Bone marrow (tissue), 2 donors: Measurements from ENCODE around the gene ATP9B.

ENCODE experiments used
- DNase-seq, 2 donors: peaks; one replicate each; lab custom pipeline; 2025; lab: John Stamatoyannopoulos, UW

Gene ATP9B

DNA sequence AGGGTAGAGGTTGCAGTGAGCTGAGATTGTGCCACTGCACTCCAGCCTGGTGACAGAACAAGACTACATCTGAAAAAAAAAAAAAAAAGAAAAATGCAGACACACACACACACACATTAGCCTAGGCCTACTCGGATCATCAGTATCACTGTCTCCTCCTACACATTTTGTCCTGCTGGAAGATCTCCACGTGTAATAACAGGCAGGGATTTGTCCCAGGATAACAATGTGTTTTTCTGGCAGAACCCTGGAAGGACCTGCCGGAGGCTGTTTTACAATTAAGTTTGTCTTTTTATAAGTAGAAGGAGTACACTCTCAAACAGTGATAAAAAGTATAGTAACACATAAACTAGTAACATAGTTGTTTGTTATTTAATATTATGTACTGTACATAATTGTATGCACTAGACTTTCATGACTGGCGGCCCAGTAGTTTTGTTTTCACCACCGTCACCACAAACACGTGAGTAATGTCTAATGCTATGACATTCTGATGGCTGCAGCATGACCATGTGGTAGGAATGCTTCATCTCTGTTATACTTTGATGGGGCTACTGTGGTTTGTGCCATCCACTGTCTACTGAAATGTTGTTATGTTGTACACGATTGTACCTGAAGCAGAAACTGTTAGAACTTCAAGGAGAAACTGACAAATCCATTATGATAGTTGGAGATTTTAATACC is 130.6 kb downstream of the ATP9B start:
- no peak for DNase-seq

DNA sequence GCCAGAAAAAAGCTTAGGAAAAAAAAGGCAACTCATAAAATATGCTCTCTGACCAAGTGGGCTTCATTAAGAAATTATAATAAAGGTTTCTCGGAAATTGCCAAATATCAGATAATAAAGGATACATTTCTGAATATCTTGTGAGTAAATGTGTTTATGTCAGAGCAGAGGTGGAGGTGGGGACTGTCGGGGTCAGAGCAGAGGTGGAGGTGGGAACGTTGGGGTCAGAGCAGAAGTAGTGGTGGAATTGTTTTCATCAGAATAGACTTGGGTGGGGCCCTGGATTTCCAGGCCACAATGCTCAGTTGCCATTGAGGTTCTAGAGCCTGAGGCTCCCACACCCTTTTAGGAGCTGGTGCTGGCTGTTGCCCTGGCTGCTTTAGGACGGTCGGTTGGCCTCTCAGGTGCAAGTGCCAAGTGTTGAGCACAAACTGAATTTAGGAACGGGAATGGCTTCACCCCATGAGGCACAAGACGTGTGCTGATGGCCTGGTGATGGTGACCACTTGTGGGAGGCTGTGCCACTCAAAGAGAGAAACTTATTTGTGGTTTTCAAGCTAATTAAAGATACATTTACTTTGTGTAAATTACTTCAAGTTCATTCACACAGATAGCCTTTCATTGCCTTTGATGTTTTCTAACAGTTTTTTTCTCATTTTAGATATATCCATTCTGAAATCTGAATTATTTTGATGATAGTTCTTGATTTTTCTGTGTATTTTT is 131.5 kb downstream of the ATP9B start:
- peak in 1 of 2 donors; percentile 14 for DNase-seq

DNA sequence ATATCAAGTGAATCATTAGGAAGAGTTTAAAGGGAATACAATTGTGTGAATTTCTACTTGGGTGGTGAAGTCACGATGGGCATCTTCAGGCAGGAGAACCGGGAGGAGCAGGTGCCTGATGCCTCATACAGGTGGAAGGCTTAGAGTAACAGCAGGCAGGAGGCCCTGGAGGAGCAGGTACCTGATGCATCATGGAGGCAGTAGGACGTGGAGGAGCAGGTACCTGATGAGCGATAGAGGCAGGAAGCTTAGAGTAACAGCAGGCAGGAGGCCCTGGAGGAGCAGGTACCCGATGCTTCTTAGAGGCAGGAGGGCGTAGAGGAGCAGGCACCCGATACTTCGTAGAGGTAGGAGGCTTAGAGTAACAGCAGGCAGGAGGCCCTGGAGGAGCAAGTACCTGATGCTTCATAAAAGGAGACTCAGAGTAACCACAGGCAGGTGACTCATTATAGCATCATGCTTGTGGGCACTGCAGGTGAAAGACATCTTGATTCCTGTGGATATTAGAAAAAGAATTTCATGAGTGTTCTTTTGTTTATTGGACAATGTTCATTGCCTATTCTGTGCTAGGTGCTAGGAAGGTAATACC is 133.9 kb downstream of the ATP9B start:
- no peak for DNase-seq

DNA sequence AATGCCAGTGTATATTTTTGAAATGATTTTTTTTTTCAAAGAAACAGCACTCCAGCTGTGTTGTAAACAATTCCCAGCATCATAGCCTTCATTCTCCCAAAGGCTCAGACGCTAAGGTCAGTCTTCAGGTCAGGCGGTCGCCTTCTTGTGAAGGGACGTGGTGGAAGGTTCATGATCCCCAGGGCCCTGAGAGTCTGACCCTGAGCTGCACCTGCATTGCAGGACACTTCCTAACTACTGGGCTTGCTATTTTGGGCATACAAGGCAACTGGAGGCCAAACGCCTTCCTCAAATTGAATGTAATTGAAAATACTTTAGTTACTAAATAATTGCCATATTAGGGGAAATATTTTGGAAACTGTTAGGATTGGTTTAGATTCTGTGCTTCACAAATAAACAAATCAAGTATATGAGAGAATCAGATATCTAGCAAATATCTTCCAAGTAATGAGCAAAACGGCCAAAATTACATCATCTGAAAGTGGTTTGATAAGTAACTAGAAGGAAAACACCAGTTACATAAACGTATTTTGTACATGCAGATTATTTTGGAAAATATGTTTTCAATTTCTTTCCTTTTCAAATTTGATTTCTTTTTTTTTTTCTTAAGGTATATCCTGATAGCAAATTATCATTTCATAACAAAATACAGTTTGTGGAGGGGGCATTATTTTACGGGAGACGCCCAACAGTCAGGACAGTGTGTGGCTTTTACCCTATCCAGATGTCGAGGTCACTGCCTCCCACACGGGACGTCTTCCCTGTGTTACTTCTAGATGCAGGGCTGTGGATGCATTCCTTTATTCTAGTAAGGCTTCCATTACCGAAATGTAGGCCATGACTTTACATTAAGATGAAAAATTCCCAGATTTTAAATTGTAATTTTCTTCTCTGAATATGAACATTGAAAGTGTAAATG is 136.0 kb downstream of the ATP9B start:
- DNase-seq, result no peak

DNA sequence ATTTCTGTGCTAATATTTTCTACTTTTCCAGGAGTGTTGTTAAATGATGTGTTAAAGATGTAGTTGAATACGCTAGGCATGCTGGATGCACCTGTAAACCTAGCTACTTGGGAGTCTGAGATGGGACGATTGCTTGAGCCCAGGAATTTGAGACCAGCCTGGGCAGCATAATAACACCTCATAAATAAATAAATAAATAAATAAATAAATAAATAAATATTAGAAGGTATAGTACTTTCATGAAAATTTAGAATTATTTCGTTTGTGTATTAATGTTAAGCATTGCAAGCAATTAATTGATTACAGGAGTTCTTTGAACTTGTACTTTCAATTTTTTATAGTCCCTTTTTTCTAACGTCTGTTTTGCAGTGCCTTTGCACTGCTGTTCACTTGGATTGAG is 137.2 kb downstream of the ATP9B start:
- DNase-seq, result no peak

DNA sequence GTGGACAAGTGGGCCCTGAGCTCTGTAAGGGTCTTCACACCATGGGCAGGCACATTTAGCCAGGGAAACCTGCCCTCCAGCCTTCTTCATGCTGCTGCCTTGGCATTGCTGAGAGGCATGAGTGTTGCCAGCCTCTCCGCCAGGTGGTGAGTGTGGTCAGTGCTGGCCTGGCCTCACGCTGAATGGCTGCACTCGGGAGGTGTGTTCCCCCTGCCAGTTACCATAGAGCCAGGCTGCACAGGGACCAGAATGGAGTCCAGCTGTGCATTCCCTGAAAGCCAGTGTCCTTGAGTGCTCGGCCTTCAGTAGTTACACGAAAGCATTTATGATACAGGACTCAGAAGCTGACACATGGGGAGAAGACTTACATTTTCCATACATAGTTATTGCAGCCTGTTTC is 139.7 kb downstream of the ATP9B start:
- DNase-seq, result no peak

DNA sequence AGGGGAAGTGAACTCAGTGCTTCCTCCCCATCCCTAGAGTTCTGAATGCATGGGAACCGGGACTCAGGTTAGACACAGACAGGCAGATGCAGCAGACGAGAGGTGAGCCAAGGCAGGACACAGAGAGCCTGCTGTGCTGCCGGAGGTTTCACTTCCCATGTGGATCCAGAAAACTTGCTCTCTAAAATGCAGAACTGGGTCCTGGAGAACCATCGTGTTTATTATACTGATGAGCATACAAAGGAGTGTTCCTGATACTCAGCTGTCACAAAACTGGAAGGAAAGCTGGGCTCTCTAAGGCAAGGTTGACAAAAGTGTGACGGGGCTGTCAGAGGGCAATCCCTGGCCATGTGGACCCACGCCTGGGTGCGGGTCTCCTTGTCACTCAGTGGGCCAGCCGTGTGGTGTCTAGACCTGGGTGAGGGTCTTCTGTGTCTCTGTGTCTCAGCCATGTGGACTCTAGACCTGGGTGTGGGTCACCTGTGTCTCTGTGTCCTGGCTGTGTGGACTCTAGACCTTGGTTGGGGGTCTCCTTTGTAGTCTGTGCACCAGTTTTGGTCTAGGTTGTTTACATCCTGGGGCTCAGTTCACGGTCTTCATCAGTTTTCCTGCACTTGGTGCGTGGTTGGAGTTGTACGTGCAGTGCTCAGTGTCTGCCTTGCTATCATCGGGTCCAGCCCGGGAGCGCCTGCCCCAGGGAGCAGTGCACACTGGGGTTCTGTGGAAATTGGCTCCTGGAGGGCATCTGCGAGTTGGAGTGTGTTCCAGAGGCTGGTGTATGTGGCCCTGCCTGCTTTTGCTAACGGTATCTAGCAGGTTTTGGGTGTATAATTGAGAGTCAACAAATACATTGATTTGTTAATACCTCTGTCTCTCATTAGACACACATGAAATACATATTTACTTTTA is 141.1 kb downstream of the ATP9B start:
- DNase-seq, result no peak

DNA sequence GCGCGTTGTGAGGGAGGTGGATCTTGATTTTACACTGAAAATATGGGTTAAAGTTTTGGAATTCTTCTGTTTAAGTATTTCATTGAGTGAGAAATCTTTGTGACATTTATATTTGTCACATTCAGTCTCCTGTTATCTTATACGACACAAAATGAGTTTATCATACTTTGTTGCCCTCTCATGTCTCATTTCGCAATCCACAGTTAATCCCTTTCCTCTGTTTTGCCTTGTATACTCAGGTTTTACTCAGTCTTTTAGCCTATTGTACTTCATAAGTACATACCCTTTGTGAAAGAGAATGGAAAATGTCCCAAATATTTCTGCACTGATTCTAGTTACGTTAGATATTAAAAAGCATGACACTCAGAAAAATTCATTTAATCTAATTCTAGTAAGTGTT is 142.7 kb downstream of the ATP9B start:
- no peak for DNase-seq

DNA sequence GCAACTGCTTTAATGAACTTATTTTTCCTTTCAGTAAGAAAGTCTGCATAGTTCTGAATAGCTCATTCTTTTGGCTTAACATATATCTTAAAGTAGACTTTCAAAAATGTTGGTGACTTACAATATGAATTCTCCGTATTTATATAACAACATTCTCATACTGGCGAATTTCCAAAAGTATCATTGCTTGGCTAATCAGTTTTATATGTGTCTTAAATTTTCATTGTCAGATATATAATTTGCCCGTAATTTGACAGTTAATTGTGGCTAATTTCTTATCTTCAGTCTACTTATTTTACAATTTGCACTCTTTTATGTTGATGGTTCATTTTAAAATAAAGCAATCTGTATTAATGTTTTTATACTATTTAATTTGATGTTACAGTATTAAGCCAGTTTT is 144.9 kb downstream of the ATP9B start:
- DNase-seq, result no peak

DNA sequence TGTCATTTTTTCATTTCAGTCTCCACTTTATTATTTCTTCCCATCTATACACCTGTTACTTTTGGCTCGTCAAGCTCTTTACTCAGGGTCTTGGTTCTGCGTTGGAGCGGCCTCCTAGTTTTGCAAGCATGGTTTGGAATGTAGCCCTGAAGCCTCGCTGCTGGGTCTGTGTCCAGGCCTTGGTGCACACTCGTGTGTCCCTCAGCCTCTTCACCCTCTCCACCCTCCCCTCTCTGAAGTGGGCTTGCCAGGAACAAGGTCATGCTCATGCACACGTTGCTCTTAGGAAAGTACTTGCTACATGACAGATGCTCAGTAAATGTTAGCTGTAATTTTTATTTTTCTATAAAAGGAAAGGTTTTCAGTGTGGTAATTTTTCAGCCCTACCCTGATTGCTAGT is 147.0 kb downstream of the ATP9B start:
- no peak for DNase-seq

DNA sequence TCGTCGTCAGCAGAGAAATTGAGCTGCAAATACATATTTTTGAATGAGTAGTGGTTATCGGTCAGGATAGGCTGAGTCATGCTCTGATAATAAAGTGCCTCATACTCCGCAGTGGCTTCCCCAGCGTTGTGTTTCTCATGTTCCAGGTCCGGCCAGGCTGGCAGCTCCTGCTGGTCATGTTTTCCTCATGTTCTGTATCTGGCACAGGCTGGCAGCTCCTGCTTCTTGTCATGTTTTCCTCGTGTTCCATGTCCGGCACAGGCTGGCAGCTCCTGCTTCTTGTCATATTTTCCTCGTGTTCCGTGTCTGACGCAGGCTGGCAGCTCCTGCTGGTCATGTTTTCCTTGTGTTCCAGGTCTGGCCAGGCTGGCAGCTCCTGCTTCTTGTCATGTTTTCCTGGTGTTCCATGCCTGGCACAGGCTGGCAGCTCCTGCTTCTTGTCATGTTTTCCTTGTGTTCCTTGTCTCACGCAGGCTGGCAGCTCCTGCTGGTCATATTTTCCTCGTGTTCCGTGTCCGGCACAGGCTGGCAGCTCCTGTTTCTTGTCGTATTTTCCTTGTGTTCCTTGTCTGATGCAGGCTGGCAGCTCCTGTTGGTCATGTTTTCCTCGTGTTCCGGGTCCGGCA is 148.9 kb downstream of the ATP9B start:
- no peak for DNase-seq

DNA sequence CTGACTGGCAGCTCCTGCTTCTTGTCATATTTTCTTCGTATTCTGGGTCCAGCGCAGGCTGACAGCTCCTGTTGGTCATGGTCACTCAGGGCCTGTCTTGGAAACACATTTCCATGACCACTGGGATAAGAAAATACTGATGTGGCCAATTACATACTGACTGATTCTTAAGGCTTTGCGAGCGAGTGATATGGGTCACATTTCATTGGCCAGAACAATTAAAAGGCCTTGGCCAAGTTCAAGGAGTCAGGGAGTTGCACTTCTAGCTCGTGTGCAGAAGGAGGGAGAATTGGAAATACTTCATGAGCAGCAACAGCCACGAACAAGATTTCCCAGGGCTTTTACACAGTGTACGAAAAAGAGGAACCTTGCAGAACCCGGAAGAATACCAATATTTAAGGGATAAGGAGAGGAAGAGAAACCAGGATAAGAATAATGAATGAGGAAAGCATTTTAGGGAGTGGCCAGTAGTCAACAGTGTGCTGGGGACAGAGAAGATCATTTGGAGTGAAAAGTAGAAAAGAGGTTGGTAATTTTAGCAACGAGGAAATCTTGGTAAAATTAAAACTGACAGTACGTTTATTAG is 149.5 kb downstream of the ATP9B start:
- DNase-seq, result no peak

DNA sequence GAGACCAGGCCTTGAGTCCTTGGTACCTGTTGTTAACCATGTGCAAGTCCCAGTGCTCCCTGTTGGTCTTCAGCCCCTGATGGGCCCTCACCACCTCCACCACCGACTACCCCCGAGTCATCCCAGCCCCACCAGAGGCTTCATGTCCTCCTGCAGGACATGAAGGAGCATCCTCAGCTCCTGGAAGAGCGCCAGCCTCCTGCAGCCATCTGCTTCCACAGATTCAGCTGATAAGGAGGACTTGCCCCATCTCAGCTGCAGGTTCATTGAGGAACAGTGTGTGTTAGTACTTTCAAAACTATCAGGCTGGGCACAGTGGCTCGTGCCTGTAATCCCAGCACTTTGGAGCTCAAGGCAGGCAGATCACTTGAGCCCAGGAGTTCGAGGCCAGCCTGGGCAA is 151.9 kb downstream of the ATP9B start:
- no peak for DNase-seq

DNA sequence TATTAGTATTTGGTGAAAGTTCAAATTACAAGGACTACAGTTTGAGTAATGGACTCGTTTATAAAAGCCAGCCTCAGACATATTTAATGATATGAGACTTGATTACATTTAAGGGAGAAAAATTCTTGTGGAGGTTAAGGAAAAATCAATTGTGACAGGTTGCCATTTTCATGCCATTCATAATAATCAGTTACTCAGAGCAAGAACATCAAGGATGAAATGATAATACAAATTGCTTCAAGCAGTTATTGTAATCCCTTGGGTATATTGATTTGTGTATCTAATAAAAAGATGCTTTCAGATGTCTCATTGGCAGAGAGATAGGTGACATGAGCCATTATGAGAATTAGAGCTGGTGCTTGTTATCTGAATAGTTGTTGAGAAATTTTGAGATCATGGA is 153.6 kb downstream of the ATP9B start:
- DNase-seq, result no peak

DNA sequence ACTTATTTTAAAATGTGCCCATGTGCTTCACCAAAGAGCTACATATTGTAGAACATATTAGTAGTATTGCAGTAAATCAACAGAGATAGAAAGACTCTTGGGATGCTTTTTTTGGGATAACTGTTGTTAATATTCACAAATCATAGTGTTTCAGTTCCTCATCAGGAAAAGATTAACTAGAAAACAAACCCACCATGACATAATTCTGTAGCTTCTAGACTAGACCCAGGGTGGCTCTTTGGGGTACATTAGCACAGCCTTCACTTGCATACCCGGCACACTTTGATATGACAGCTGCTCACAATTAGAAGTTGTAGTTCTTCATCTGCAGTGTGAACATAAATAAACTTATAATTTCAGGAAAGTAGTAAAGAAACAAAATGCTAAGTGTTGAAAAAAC is 154.2 kb downstream of the ATP9B start:
- no peak for DNase-seq

DNA sequence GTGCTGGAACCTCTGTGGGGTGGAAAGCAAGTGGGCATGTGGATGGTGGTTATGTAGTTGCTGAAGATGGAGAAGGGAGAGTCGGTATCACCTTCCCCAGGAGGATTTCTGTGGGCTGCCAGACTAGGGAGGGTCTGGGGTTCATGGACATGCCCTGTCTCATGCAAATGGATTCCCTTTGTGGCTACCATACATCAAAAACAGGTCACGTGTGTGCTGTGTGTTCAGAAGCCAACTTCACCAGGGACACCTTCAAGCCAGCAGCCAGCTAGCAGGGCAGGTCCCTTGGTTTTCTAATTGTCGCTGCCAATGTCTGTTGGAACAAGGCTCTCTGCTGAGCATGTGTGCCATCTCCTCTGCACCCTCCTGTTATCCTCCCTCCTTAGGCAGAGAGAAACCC is 155.2 kb downstream of the ATP9B start:
- no peak for DNase-seq

DNA sequence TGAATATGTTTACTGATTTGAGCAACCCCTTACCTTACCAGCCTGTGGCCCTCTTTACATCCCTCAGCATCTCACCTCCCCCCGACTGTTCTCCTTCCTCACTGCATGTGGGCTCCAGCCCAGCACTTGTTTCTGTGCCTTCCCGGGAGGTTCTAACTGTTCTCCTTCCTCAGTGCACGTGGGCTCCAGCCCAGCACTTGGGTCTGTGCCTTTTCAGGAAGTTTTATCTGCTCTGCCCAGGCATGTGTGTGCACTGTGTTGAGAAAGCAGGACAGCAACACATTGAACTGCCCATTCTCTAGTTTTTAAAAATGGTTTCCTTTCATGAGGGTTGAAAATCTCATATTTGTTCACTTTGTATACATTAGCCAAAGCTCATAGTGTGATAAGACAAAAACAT is 158.4 kb downstream of the ATP9B start:
- no peak for DNase-seq

DNA sequence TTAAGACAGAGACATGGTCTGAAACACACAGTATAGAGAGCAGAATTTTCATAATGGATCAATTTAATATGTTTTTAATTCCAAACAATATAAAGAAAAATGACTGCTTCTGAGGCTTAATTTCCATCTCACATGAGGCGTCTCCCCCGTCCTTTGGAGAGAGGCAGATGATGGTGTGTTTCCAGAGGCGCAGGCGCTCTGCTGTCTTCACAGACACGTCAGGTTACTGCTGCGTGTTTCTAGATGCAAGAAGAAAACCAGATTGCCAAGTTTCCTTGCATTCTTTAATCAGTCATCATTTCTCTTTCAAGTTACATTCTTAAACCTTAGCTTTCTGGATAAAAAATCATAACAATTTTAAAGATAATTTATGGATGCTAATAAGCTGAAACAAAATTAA is 160.2 kb downstream of the ATP9B start:
- no peak for DNase-seq

DNA sequence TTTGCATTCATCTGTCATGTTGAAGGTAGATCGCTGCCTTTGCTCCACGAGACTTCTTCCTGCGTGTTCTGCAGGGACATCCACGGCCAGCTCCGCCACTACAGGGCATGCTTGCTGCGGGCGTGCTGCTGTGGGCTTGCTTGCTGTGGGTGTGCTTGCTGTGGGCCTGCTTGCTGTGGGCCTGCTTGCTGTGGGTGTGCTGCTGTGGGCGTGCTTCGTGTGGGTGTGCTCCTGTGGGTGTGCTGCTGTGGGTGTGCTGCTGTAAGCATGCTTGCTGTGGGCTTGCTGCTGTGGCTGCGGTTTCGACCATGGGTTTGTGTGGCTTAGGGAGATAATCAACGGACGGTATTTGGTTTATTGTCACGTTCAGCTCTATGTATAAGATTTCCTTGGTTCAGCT is 165.2 kb downstream of the ATP9B start:
- DNase-seq, result no peak

DNA sequence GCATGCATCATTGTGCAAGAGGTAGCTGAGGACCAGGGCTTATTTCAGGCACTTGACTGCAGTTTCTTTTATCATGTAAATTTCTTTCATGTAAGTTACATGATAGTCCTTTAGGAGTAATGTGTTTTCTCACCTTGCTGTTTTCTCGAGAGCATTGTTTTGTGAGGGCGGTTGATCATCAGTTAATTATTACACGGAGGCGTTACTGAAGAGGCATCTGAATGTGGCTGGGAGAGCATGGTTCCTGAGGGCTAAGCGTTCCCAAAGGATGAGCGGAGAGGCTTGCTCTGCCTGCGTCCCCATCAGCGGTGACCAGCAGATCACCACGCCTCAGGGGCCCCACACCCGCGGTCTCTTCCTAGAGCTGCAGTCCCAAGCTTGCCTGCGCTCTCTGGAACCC is 170.4 kb downstream of the ATP9B start:
- DNase-seq, result no peak

DNA sequence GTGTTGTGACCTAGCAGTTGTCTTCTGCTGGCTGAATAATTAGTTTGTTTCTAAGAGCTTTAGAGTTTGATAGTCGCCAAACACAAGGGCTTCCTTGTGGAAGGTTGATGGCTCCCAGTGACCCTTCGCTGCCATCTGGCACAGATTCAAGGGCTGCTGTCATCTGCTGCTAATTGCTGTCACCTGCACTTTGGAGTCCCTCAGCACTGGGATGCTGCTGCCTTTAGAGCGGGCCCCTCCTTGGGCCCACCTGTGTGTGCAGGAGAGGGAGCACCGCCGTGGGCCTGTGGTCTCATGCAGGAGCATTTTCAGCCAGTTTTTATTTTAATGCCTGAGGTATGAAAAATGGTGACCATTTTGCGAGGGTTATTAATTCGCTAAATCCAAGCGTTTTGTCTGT is 172.6 kb downstream of the ATP9B start:
- no peak for DNase-seq
